NOMO-1 treated with DMSO at 0.1 percent for 48 hours (cell line): ENCODE data around the gene STX1B.
A peak's percentile ranks its signal among the peaks of the same experiment; 100 is the strongest.

Experiments
- DNase-seq: peaks from one replicate; lab custom pipeline; 2025; ENCODE audit not compliant: unreplicated experiment; lab: John Stamatoyannopoulos, UW

STX1B gene

GRCh38 chr16:30980023-30980371 is 30.4 kb downstream of the STX1B start:
- no peak for DNase-seq

GRCh38 chr16:30979170-30980022 is 31.0 kb downstream of the STX1B start:
- no peak for DNase-seq

- DNase-seq = no peak
Observed at GRCh38 chr16:30977502-30977901, 32.9 kb downstream of the STX1B start.

- DNase-seq = no peak
Observed at GRCh38 chr16:30976486-30976885, 34.0 kb downstream of the STX1B start.

GRCh38 chr16:30974348-30974747 is 36.1 kb downstream of the STX1B start:
- DNase-seq = no peak

- DNase-seq = no peak
Observed at GRCh38 chr16:30972872-30973271, 37.6 kb downstream of the STX1B start.

GRCh38 chr16:30971298-30971697 is 39.1 kb downstream of the STX1B start:
- DNase-seq = no peak

GRCh38 chr16:30969246-30969842 is 41.1 kb downstream of the STX1B start:
- no peak for DNase-seq

GRCh38 chr16:30967795-30968194 is 42.6 kb downstream of the STX1B start:
- DNase-seq = no peak

- no peak for DNase-seq
Observed at GRCh38 chr16:30966033-30966619, 44.3 kb downstream of the STX1B start.

GRCh38 chr16:30965436-30965835 is 45.0 kb downstream of the STX1B start:
- no peak for DNase-seq

- DNase-seq = no peak
Observed at GRCh38 chr16:30964574-30965226, 45.7 kb downstream of the STX1B start.

- no peak for DNase-seq
Observed at GRCh38 chr16:30963925-30964511, 46.4 kb downstream of the STX1B start.

- no peak for DNase-seq
Observed at GRCh38 chr16:30961384-30961783, 49.1 kb downstream of the STX1B start.

- peak; percentile 25 for DNase-seq
Observed at GRCh38 chr16:30958175-30959079, 52.0 kb downstream of the STX1B start.

- DNase-seq = peak; percentile 96
Observed at GRCh38 chr16:30957456-30958174, 52.8 kb downstream of the STX1B start, which contains the start of gene SETD1A. SETD1A (plus strand) TSS chr16:30957754; CDS start chr16:30958732, 978 bp downstream.

GRCh38 chr16:30956601-30957455 is 53.6 kb downstream of the STX1B start:
- peak; percentile 82 for DNase-seq

GRCh38 chr16:30954993-30955392 is 55.4 kb downstream of the STX1B start:
- no peak for DNase-seq
